Astrocyte (in vitro differentiated cells and primary cell): ENCODE results near the gene PRMT3. TPM values are rescaled to one million over a fixed set of nuclear protein-coding genes. Genes with fewer than 3 reads are reported as not detected.

Experiments used
- DNase-seq: peaks from one replicate; pipeline ENCODE4 v3.0.0-alpha.2; 2010; ENCODE audit warnings: low read depth
- FAIRE-seq: peaks from 2 replicates; lab custom pipeline; 2011; peaks lifted over from hg19 to GRCh38; lab: Jason Lieb, UNC
- H2AFZ ChIP-seq: 2 replicates; pipeline ENCODE4 v1.6.0; 2012; ENCODE audit warnings: low read depth, low read length, inconsistent platforms
- H3K27ac ChIP-seq: 2 replicates; pipeline ENCODE4 v1.5.1; 2011; ENCODE audit warnings: low read depth, low read length, inconsistent platforms
- H3K27me3 ChIP-seq: 2 replicates; pipeline ENCODE4 v1.6.0; 2011; ENCODE audit warnings: low read length, inconsistent platforms; ENCODE audit not compliant: insufficient read depth
- H3K36me3 ChIP-seq: 2 replicates; pipeline ENCODE4 v1.5.1; 2011; ENCODE audit warnings: low read length, inconsistent platforms; ENCODE audit not compliant: insufficient read depth
- H3K4me1 ChIP-seq: 2 replicates; pipeline ENCODE4 v1.5.1; 2011; ENCODE audit warnings: low read length, inconsistent platforms; ENCODE audit not compliant: insufficient read depth
- H3K4me2 ChIP-seq: 2 replicates; pipeline ENCODE4 v1.6.0; 2012; ENCODE audit warnings: low read length, inconsistent platforms
- H3K4me3 ChIP-seq: 2 replicates; pipeline ENCODE4 v1.5.1; 2011; ENCODE audit warnings: low read depth, mild to moderate bottlenecking, low read length, inconsistent platforms; ENCODE audit not compliant: insufficient read depth
- H3K79me2 ChIP-seq: 2 replicates; pipeline ENCODE4 v1.6.0; 2012; ENCODE audit warnings: mild to moderate bottlenecking, low read length, inconsistent platforms; ENCODE audit not compliant: insufficient read depth
- H3K9ac ChIP-seq: 2 replicates; pipeline ENCODE4 v1.6.0; 2012; ENCODE audit warnings: mild to moderate bottlenecking, low read length, inconsistent platforms
- H3K9me3 ChIP-seq: 2 replicates; pipeline ENCODE4 v1.5.1; 2012; ENCODE audit warnings: low read depth, mild to moderate bottlenecking, low read length, inconsistent platforms; ENCODE audit not compliant: insufficient read depth
- H4K20me1 ChIP-seq: 2 replicates; pipeline ENCODE4 v1.6.0; 2012; ENCODE audit warnings: low read length, inconsistent platforms; ENCODE audit not compliant: insufficient read depth
- H3K27ac Mint-ChIP-seq: one replicate; pipeline ENCODE4 v1.8.0; 2021; ENCODE audit warnings: mild to moderate bottlenecking, mixed read lengths; ENCODE audit not compliant: unreplicated experiment
- H3K27me3 Mint-ChIP-seq: one replicate; pipeline ENCODE4 v1.8.0; 2021; ENCODE audit warnings: low read depth, mixed read lengths; ENCODE audit not compliant: unreplicated experiment
- H3K36me3 Mint-ChIP-seq: one replicate; pipeline ENCODE4 v1.8.0; 2021; ENCODE audit warnings: low read depth, mixed read lengths; ENCODE audit not compliant: unreplicated experiment
- H3K4me1 Mint-ChIP-seq: one replicate; pipeline ENCODE4 v1.8.0; 2021; ENCODE audit warnings: low read depth, mixed read lengths; ENCODE audit not compliant: unreplicated experiment
- H3K4me3 Mint-ChIP-seq: one replicate; pipeline ENCODE4 v1.8.0; 2021; ENCODE audit warnings: mild to moderate bottlenecking, moderate library complexity, mixed read lengths; ENCODE audit not compliant: unreplicated experiment
- H3K9me3 Mint-ChIP-seq: one replicate; pipeline ENCODE4 v1.8.0; 2021; ENCODE audit warnings: mild to moderate bottlenecking, mixed read lengths; ENCODE audit not compliant: unreplicated experiment
- CTCF ChIP-seq: IDR thresholded peaks from 2 replicates; pipeline ENCODE4 v1.5.1; 2011; ENCODE audit warnings: low read depth, mild to moderate bottlenecking, inconsistent platforms, low read length, moderate library complexity; ENCODE audit not compliant: insufficient read depth
- EZH2 ChIP-seq: IDR thresholded peaks from 2 replicates; pipeline ENCODE4 v1.6.1; 2012; ENCODE audit warnings: mild to moderate bottlenecking, low read length, inconsistent platforms; ENCODE audit not compliant: insufficient read depth
- total RNA-seq: library from RNA; stranded (reverse); gene quantifications from 2 replicates; pipeline ENCODE4 v1.2.1, GENCODE V29; 2021

The PRMT3 gene
- total RNA-seq, 1 donor from 2014 or later = 10.5 TPM

DNA sequence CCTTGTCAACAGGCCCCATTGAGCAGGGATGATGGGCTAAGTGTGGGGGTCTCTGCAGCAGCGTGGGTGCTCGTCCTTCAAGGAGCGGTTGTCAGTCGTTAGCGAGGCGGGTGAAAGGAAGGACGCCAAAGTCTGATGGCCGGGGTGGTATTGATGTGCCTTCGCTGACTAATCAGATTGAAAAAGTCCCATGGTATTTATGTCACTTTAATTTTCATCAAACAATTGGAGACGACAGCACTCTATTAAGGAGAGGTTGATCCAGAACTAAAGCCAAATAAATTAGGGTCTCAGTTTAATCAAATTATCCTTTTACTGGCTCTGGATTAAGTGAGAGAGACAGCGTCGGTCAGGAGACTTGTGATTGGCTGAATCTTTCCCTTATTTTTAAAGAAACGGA is 14.4 kb upstream of the PRMT3 start:
- Histone ChIP-seq H3K4me2 (no peak overlapping the region), H4K20me1 (no peaks in the 10 kb centered on the region), H3K79me2 (no peaks in the 10 kb centered on the region), H3K27me3 (no peaks in the 10 kb centered on the region), H3K4me1 (peaks cover 5% of the 10 kb centered on the region), H3K36me3 (no peaks in the 10 kb centered on the region), H3K9ac (no peak overlapping the region), H2AFZ (no peak overlapping the region), H3K9me3 (no peaks in the 10 kb centered on the region), H3K27ac (no peak overlapping the region), H3K4me3 (no peak overlapping the region)
- H3K9me3 Mint-ChIP-seq = no peaks in the 10 kb centered on the region
- H3K4me1 Mint-ChIP-seq = peaks cover 5% of the 10 kb centered on the region
- no peak for FAIRE-seq
- no peaks in the 10 kb centered on the region for H3K27me3 Mint-ChIP-seq
- TF ChIP-seq EZH2 (no peak), CTCF (no peak)
- peak overlapping the region; percentile 40 for H3K4me3 Mint-ChIP-seq
- H3K27ac Mint-ChIP-seq = peak overlapping the region; percentile 48
- H3K36me3 Mint-ChIP-seq = peaks cover 3% of the 10 kb centered on the region
- no peak for DNase-seq

DNA sequence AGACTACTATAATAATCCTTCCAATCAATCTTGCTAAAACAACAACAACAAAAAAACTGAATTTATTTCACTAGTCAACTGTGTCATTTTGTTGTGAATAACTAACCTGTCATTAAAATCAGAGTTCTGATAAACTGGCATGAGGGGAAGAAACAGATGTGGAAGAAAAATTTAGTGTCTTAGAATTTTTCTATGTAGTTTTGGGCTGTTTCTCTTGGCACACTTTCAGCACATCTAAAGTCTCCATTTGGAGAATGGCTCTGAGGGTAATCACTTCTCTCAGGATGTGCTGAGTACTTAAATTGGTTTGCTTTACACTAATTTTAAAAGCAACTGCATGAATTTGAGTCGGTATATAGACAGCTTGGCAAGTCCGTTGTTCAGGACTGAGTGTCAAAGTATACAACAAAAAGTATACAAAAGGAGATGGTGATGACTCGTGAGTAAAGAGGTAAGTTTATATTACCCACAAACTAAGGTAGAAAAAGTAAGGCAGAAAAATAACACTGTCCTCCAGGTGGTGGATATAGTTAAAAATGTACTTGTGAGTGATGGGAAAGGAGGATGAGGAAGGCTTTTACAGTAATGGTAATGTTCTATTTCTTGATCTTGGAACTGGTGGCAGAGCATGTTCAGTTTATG is 13.8 kb upstream of the PRMT3 start:
- Histone ChIP-seq H3K79me2 (no peaks in the 10 kb centered on the region), H4K20me1 (no peaks in the 10 kb centered on the region), H3K9ac (no peak overlapping the region), H3K9me3 (no peaks in the 10 kb centered on the region), H3K36me3 (no peaks in the 10 kb centered on the region), H3K4me2 (no peak overlapping the region), H2AFZ (no peak overlapping the region), H3K4me1 (peaks cover under 1% of the 10 kb centered on the region), H3K4me3 (no peak overlapping the region), H3K27ac (no peak overlapping the region), H3K27me3 (no peaks in the 10 kb centered on the region)
- H3K9me3 Mint-ChIP-seq = no peaks in the 10 kb centered on the region
- DNase-seq = no peak
- TF ChIP-seq EZH2 (no peak), CTCF (no peak)
- FAIRE-seq = no peak
- H3K4me1 Mint-ChIP-seq = peaks cover 2% of the 10 kb centered on the region
- no peaks in the 10 kb centered on the region for H3K27me3 Mint-ChIP-seq
- H3K4me3 Mint-ChIP-seq = no peak overlapping the region
- no peak overlapping the region for H3K27ac Mint-ChIP-seq
- H3K36me3 Mint-ChIP-seq = peaks cover 3% of the 10 kb centered on the region

DNA sequence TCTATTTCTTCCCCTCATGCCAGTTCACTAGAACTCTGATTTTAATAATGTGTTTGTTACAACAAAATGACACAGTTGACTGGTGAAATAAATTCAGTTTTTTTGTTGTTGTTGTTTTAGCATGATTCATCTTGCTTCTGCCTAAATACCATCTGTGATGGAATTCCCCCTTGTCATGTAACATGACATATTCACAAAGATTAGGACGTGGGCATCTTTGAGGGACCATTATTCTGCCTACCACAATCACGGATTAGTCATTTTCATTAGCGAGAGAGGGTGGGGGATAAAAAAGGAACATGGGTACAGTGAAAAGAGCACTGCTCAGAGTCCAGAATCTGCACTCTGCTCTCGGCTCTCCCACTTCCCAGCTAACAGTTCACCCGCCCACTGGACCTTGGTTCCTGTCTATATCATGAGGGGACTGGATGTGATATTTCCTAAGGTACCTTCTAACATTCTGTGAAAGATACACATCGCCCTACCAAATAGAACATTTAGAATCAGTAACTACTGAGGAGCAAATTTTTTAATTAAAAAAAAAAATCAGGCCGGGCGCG is 12.7 kb upstream of the PRMT3 start:
- Histone ChIP-seq H3K36me3 (no peaks in the 10 kb centered on the region), H3K79me2 (no peaks in the 10 kb centered on the region), H3K4me1 (no peaks in the 10 kb centered on the region), H2AFZ (no peak overlapping the region), H3K27ac (no peak overlapping the region), H4K20me1 (no peaks in the 10 kb centered on the region), H3K27me3 (no peaks in the 10 kb centered on the region), H3K9me3 (no peaks in the 10 kb centered on the region), H3K4me3 (no peak overlapping the region), H3K9ac (no peak overlapping the region), H3K4me2 (no peak overlapping the region)
- FAIRE-seq = no peak
- no peaks in the 10 kb centered on the region for H3K27me3 Mint-ChIP-seq
- peaks cover 2% of the 10 kb centered on the region for H3K4me1 Mint-ChIP-seq
- H3K4me3 Mint-ChIP-seq = no peak overlapping the region
- H3K36me3 Mint-ChIP-seq = no peaks in the 10 kb centered on the region
- no peak for TF ChIP-seq CTCF
- no peak for TF ChIP-seq EZH2
- H3K9me3 Mint-ChIP-seq = no peaks in the 10 kb centered on the region
- DNase-seq = no peak
- H3K27ac Mint-ChIP-seq = no peak overlapping the region
